Peyer's patch (tissue), 4 donors: ENCODE measurements around the gene LPAR6. TPM values are rescaled to one million over a fixed set of nuclear protein-coding genes. Genes with fewer than 3 reads are reported as not detected.

Experiments
- DNase-seq, 3 donors: peaks; one replicate each; pipeline ENCODE4 v3.0.0-alpha.2; 2017 to 2019
- H3K27ac ChIP-seq, 4 donors: fragments of 200-600 bp; sonication (generic); one replicate each; pipeline ENCODE4 v1.5.1; 2016 to 2019
- H3K27me3 ChIP-seq, 2 donors: fragments of 200-600 bp; sonication (generic); one replicate each; pipeline ENCODE4 v1.5.1; 2019
- H3K36me3 ChIP-seq, 3 donors: fragments of 200-600 bp; sonication (generic); one replicate each; pipeline ENCODE4 v1.5.1; 2016 to 2019
- H3K4me1 ChIP-seq, 4 donors: fragments of 200-600 bp; sonication (generic); one replicate each; pipeline ENCODE4 v1.5.1; 2016 to 2019
- H3K4me3 ChIP-seq, 4 donors: fragments of 200-600 bp; sonication (generic); 1 replicate in 3 of 4; 2 replicates in 1 of 4; pipeline ENCODE4 v1.5.1; 2016 to 2019; ENCODE audit warnings: mild to moderate bottlenecking in 1 of 4
- H3K9me3 ChIP-seq, 4 donors: fragments of 200-600 bp; sonication (generic); one replicate each; pipeline ENCODE4 v1.5.1; 2016 to 2019; ENCODE audit warnings: mild to moderate bottlenecking in 1 of 4
- CTCF ChIP-seq, 6 experiments: fragments of 450-650 bp in 4 of 6; fragments of 200-600 bp in 2 of 6; sonication (generic) in 1 of 6; IDR thresholded peaks; one replicate each; pipeline ENCODE4 v1.5.1; 2017 to 2019; ENCODE audit warnings: antibody characterized with exemption in 6 of 6, mild to moderate bottlenecking in 3 of 6, moderate library complexity in 1 of 6
- POLR2A ChIP-seq, 2 donors: fragments of 450-650 bp; IDR thresholded peaks; one replicate each; pipeline ENCODE4 v1.5.1; 2017; ENCODE audit warnings: antibody characterized with exemption in 2 of 2, mild to moderate bottlenecking in 2 of 2, moderate library complexity in 2 of 2
- total RNA-seq, 4 donors: library from RNA; depleted of rRNA; stranded (reverse); fragments of >200 nt; gene quantifications; one replicate each; pipeline ENCODE4 v1.1.0, GENCODE V29; 2016

The LPAR6 gene
- total RNA-seq, 4 donors from 2014 or later, result 2.8 to 19.0 (median 5.4) TPM

DNA sequence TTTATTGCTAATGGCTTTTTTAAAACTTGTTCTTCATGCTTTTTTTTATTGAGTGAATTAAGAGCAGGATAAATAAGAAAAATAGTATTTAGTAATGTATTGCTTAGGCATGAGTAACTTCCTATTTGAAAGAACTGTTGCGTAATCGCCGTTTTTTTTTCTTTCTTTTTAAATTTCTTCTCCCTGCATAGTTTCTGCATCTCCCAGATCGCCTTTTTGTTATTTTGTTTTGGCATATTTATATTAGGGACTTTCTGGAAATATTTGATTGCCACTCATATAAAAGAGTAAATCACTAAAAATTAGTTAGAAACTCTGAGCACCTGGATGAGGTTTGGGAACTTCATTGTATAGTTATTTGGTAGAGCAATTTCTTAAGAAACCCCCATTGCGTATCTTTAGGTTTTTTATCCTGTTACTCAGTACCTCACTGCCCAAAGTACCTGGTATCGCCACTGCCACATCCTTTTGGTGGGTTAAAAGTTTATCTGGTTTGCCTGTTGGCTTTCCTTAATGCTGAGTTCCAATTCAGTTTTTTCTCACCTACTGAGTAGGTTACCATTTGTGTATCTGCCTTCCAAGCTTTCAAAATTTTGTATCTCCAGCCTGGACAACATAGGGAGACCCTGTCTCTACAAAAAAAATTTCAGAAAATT lies 36.2 kb upstream of the LPAR6 start:
- Histone ChIP-seq H3K27me3 (no peaks in the 10 kb centered on the region), H3K4me3 (no peak overlapping the region), H3K4me1 (no peaks in the 10 kb centered on the region), H3K27ac (no peak overlapping the region), H3K9me3 (no peaks in the 10 kb centered on the region), H3K36me3 (peaks cover 0 to 7% (median 0%) of the 10 kb centered on the region in 3 donors)
- no peak for TF ChIP-seq POLR2A (IDR thresholded peaks at IDR 0.05)
- no peak for TF ChIP-seq CTCF (IDR thresholded peaks at IDR 0.05)
- no peak for DNase-seq

- Histone ChIP-seq H3K27me3 (no peaks in the 10 kb centered on the region), H3K9me3 (no peaks in the 10 kb centered on the region), H3K36me3 (peaks cover 0 to 4% (median 0%) of the 10 kb centered on the region in 3 donors), H3K4me1 (no peaks in the 10 kb centered on the region), H3K27ac (peak overlapping the region in 1 of 4 donors; percentile 4), H3K4me3 (no peak overlapping the region)
- no peak for DNase-seq
- no peak for TF ChIP-seq CTCF (IDR thresholded peaks at IDR 0.05)
- TF ChIP-seq POLR2A (IDR thresholded peaks at IDR 0.05), result no peak
Measured at GRCh38 chr13:48448285-48448958, 35.5 kb upstream of the LPAR6 start.

GRCh38 chr13:48446464-48446863 lies 33.6 kb upstream of the LPAR6 start:
- Histone ChIP-seq H3K9me3 (no peaks in the 10 kb centered on the region), H3K27me3 (no peaks in the 10 kb centered on the region), H3K4me1 (no peaks in the 10 kb centered on the region), H3K27ac (no peak overlapping the region), H3K36me3 (peaks cover 0 to 4% (median 0%) of the 10 kb centered on the region in 3 donors), H3K4me3 (no peak overlapping the region)
- no peak for TF ChIP-seq CTCF (IDR thresholded peaks at IDR 0.05)
- TF ChIP-seq POLR2A (IDR thresholded peaks at IDR 0.05), result no peak
- no peak for DNase-seq

GRCh38 chr13:48443442-48444208 lies 30.7 kb upstream of the LPAR6 start:
- no peak overlapping the region for H3K4me3 ChIP-seq
- H3K36me3 ChIP-seq, result peaks cover 0 to 4% (median 0%) of the 10 kb centered on the region in 3 donors
- TF ChIP-seq POLR2A (IDR thresholded peaks at IDR 0.05) (no peak), CTCF (IDR thresholded peaks at IDR 0.05) (no peak)
- H3K9me3 ChIP-seq, result no peaks in the 10 kb centered on the region
- H3K27ac ChIP-seq, result no peak overlapping the region
- no peaks in the 10 kb centered on the region for H3K4me1 ChIP-seq
- no peaks in the 10 kb centered on the region for H3K27me3 ChIP-seq
- DNase-seq, result no peak

DNA sequence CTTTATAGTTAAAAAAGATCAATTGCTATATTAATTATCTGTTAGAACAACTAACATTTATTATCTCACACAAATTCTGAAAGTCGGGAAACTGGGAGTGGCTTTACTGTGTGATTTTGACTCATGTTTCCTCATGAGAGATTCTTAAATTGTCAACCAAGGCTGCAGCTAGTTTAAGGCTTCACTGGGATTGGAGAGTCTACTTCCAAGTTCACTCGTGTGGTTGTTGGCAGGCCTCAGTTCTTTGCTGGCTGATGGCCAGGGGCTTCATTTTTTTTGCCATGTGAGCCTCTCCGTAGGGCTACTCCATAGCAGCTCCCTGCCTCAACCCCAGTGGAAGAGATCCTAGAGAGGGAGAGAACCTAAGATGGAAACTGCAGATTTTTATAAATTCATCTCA lies 24.5 kb upstream of the LPAR6 start:
- DNase-seq, result no peak
- no peak overlapping the region for H3K27ac ChIP-seq
- TF ChIP-seq POLR2A (IDR thresholded peaks at IDR 0.05) (no peak), CTCF (IDR thresholded peaks at IDR 0.05) (no peak)

More for the DNA sequence above, 24.5 kb upstream of the LPAR6 start:
- H3K9me3 ChIP-seq, result no peaks in the 10 kb centered on the region
- no peaks in the 10 kb centered on the region for H3K36me3 ChIP-seq
- no peaks in the 10 kb centered on the region for H3K4me1 ChIP-seq
- no peak overlapping the region for H3K4me3 ChIP-seq
- no peaks in the 10 kb centered on the region for H3K27me3 ChIP-seq
